NCI-H2227 (cell line): ENCODE measurements around the gene TTN.

Source experiments
- DNase-seq: peaks from one replicate; lab custom pipeline; 2025; ENCODE audit not compliant: unreplicated experiment; lab: John Stamatoyannopoulos, UW

TTN gene

GRCh38 chr2:178756343-178756742 is 50.9 kb downstream of the TTN start:
- DNase-seq: no peak

- no peak for DNase-seq
Measured at GRCh38 chr2:178747767-178748166, 59.5 kb downstream of the TTN start.

- no peak for DNase-seq
Measured at GRCh38 chr2:178734518-178734917, 72.7 kb downstream of the TTN start.

- DNase-seq: no peak
Measured at GRCh38 chr2:178733975-178734374, 73.2 kb downstream of the TTN start.

GRCh38 chr2:178732913-178733312 is 74.3 kb downstream of the TTN start:
- no peak for DNase-seq

- DNase-seq: no peak
Measured at GRCh38 chr2:178731300-178731699, 75.9 kb downstream of the TTN start.

GRCh38 chr2:178730049-178730448 is 77.2 kb downstream of the TTN start:
- no peak for DNase-seq

GRCh38 chr2:178723786-178724346 is 83.4 kb downstream of the TTN start:
- DNase-seq: no peak

- no peak for DNase-seq
Measured at GRCh38 chr2:178722296-178722695, 84.9 kb downstream of the TTN start.

GRCh38 chr2:178718988-178719387 is 88.2 kb downstream of the TTN start:
- no peak for DNase-seq

GRCh38 chr2:178718283-178718682 is 88.9 kb downstream of the TTN start:
- no peak for DNase-seq

GRCh38 chr2:178716394-178716793 is 90.8 kb downstream of the TTN start:
- no peak for DNase-seq

- DNase-seq: no peak
Measured at GRCh38 chr2:178715366-178715765, 91.9 kb downstream of the TTN start.

- DNase-seq: no peak
Measured at GRCh38 chr2:178707476-178707875, 99.7 kb downstream of the TTN start.

GRCh38 chr2:178704876-178705275 is 102.3 kb downstream of the TTN start:
- no peak for DNase-seq

GRCh38 chr2:178702361-178702760 is 104.9 kb downstream of the TTN start:
- no peak for DNase-seq

GRCh38 chr2:178700922-178701342 is 106.3 kb downstream of the TTN start:
- DNase-seq: peak; percentile 41

GRCh38 chr2:178700136-178700535 is 107.1 kb downstream of the TTN start:
- no peak for DNase-seq

- no peak for DNase-seq
Measured at GRCh38 chr2:178692845-178693244, 114.4 kb downstream of the TTN start.

GRCh38 chr2:178689808-178690207 is 117.4 kb downstream of the TTN start:
- no peak for DNase-seq

GRCh38 chr2:178683877-178684276 is 123.3 kb downstream of the TTN start:
- no peak for DNase-seq

GRCh38 chr2:178681081-178681480 is 126.1 kb downstream of the TTN start:
- no peak for DNase-seq

- DNase-seq: no peak
Measured at GRCh38 chr2:178679891-178680290, 127.3 kb downstream of the TTN start.

GRCh38 chr2:178677599-178677998 is 129.6 kb downstream of the TTN start:
- no peak for DNase-seq
